H9 (cell line): Measurements from ENCODE around the gene ENOX1. TPM values are rescaled to one million over a fixed set of nuclear protein-coding genes. Genes with fewer than 3 reads are reported as not detected.

Source experiments
- DNase-seq: peaks from one replicate; pipeline ENCODE4 v3.0.0-alpha.2; 2017
- H2AFZ ChIP-seq: one replicate; pipeline ENCODE4 v1.6.1; 2013; ENCODE audit warnings: mild to moderate bottlenecking, low read length, control low read depth, moderate library complexity
- H2AK5ac ChIP-seq: 2 replicates; pipeline ENCODE4 v1.6.1; 2013; ENCODE audit warnings: low read length, control low read depth, mixed read lengths; ENCODE audit not compliant: insufficient read length
- H2BK120ac ChIP-seq: one replicate; pipeline ENCODE4 v1.6.1; 2013; ENCODE audit warnings: low read depth, mild to moderate bottlenecking, low read length, control low read depth, inconsistent platforms; ENCODE audit not compliant: poor library complexity, severe bottlenecking
- H2BK12ac ChIP-seq: 2 replicates; pipeline ENCODE4 v1.6.1; 2013; ENCODE audit warnings: low read length, control low read depth, mixed read lengths, low read depth; ENCODE audit not compliant: insufficient read length
- H2BK15ac ChIP-seq: 2 replicates; pipeline ENCODE4 v1.6.1; 2013; ENCODE audit warnings: low read depth, low read length, control low read depth
- H2BK20ac ChIP-seq: one replicate; pipeline ENCODE4 v1.6.1; 2013; ENCODE audit warnings: low read depth, mild to moderate bottlenecking, low read length, control low read depth, inconsistent platforms; ENCODE audit not compliant: poor library complexity, severe bottlenecking
- H2BK5ac ChIP-seq: 2 replicates; pipeline ENCODE4 v1.6.1; 2013; ENCODE audit warnings: low read length, control low read depth, mixed read lengths; ENCODE audit not compliant: insufficient read length
- H3K14ac ChIP-seq: 2 replicates; pipeline ENCODE4 v1.6.1; 2013; ENCODE audit warnings: low read length, control low read depth; ENCODE audit not compliant: insufficient read depth
- H3K18ac ChIP-seq: 2 replicates; pipeline ENCODE4 v1.6.1; 2013; ENCODE audit warnings: low read depth, mild to moderate bottlenecking, mixed read lengths, low read length, control low read depth; ENCODE audit not compliant: insufficient read length
- H3K23ac ChIP-seq: 2 replicates; pipeline ENCODE4 v1.6.1; 2013; ENCODE audit warnings: low read length, control low read depth, mixed read lengths, low read depth; ENCODE audit not compliant: insufficient read length
- H3K23me2 ChIP-seq: 2 replicates; pipeline ENCODE4 v1.6.1; 2013; ENCODE audit warnings: low read depth, mild to moderate bottlenecking, mixed read lengths, low read length, control low read depth; ENCODE audit not compliant: insufficient read length, poor library complexity, severe bottlenecking
- H3K27ac ChIP-seq: 2 replicates; pipeline ENCODE4 v1.5.1; 2013; ENCODE audit warnings: low read length, control low read depth, mixed read lengths, low read depth; ENCODE audit not compliant: insufficient read length
- H3K27me3 ChIP-seq: 2 replicates; pipeline ENCODE4 v1.6.1; 2013; ENCODE audit warnings: low read length, control low read depth, inconsistent platforms; ENCODE audit not compliant: insufficient read depth
- H3K4ac ChIP-seq: 2 replicates; pipeline ENCODE4 v1.6.1; 2013; ENCODE audit warnings: low read depth, mild to moderate bottlenecking, control low read depth, inconsistent platforms, low read length, moderate library complexity
- H3K4me1 ChIP-seq: 2 replicates; pipeline ENCODE4 v1.6.1; 2013; ENCODE audit warnings: low read length, control low read depth, inconsistent platforms; ENCODE audit not compliant: insufficient read depth
- H3K4me2 ChIP-seq: 2 replicates; pipeline ENCODE4 v1.6.1; 2013; ENCODE audit warnings: low read length, control low read depth, mixed read lengths; ENCODE audit not compliant: insufficient read length, insufficient read depth
- H3K56ac ChIP-seq: 2 replicates; pipeline ENCODE4 v1.6.1; 2013; ENCODE audit warnings: low read depth, mild to moderate bottlenecking, mixed read lengths, low read length, control low read depth; ENCODE audit not compliant: insufficient read length
- H3K79me1 ChIP-seq: 2 replicates; pipeline ENCODE4 v1.6.1; 2013; ENCODE audit warnings: low read depth, mild to moderate bottlenecking, moderate library complexity, low read length, control low read depth, inconsistent platforms; ENCODE audit not compliant: insufficient read depth, poor library complexity, severe bottlenecking
- H3K79me2 ChIP-seq: 2 replicates; pipeline ENCODE4 v1.6.1; 2013; ENCODE audit warnings: low read length, control low read depth, inconsistent platforms; ENCODE audit not compliant: insufficient read depth
- H3K9ac ChIP-seq: 2 replicates; pipeline ENCODE4 v1.6.1; 2013; ENCODE audit warnings: low read length, control low read depth, mixed read lengths; ENCODE audit not compliant: insufficient read length; ENCODE audit errors: extremely low read depth
- H3K9me3 ChIP-seq: one replicate; pipeline ENCODE4 v1.6.1; 2013; ENCODE audit warnings: low read depth, low read length, inconsistent platforms; ENCODE audit not compliant: control insufficient read depth
- H3T11ph ChIP-seq: one replicate; pipeline ENCODE4 v1.6.1; 2013; ENCODE audit warnings: mild to moderate bottlenecking, low read length, control low read depth, inconsistent platforms
- H4K20me1 ChIP-seq: one replicate; pipeline ENCODE4 v1.6.1; 2013; ENCODE audit not compliant: control insufficient read depth, insufficient read length, insufficient read depth
- H4K5ac ChIP-seq: 2 replicates; pipeline ENCODE4 v1.6.1; 2013; ENCODE audit warnings: low read depth, mild to moderate bottlenecking, mixed read lengths, low read length, control low read depth; ENCODE audit not compliant: insufficient read length
- H4K8ac ChIP-seq: replicated peaks from 2 replicates; pipeline ENCODE4 v1.6.1; 2013; ENCODE audit warnings: low read length, control low read depth, mixed read lengths, low read depth; ENCODE audit not compliant: insufficient read length
- H4K91ac ChIP-seq: 2 replicates; pipeline ENCODE4 v1.6.1; 2013; ENCODE audit warnings: low read depth, mild to moderate bottlenecking, moderate library complexity, mixed read lengths, low read length, control low read depth; ENCODE audit not compliant: insufficient read length
- H3K27ac Mint-ChIP-seq, 3 experiments: 2 replicates in 2 of 3; 3 replicates in 1 of 3; pipeline ENCODE4 v1.8.0; 2020 to 2021; ENCODE audit warnings: mixed read lengths in 3 of 3, mild to moderate bottlenecking in 1 of 3, moderate library complexity in 1 of 3
- H3K27me3 Mint-ChIP-seq: 2 replicates; pipeline ENCODE4 v1.8.0; 2021; ENCODE audit warnings: low read depth, mild to moderate bottlenecking, moderate library complexity, mixed read lengths
- H3K36me3 Mint-ChIP-seq, 3 experiments: 2 replicates in 2 of 3; 3 replicates in 1 of 3; pipeline ENCODE4 v1.8.0; 2020 to 2021; ENCODE audit warnings: low read depth in 3 of 3, mixed read lengths in 3 of 3; ENCODE audit not compliant: insufficient read depth in 1 of 3
- H3K4me1 Mint-ChIP-seq, 2 experiments: 2 replicates each; pipeline ENCODE4 v1.8.0; 2020; ENCODE audit warnings: mixed read lengths in 2 of 2
- H3K4me3 Mint-ChIP-seq, 2 experiments: 2 replicates in 1 of 2; 3 replicates in 1 of 2; pipeline ENCODE4 v1.8.0; 2020 to 2021; ENCODE audit warnings: mild to moderate bottlenecking in 2 of 2, mixed read lengths in 2 of 2, moderate library complexity in 1 of 2
- H3K9me3 Mint-ChIP-seq, 2 experiments: 2 replicates in 1 of 2; 3 replicates in 1 of 2; pipeline ENCODE4 v1.8.0; 2020; ENCODE audit warnings: mild to moderate bottlenecking in 2 of 2, mixed read lengths in 2 of 2, moderate library complexity in 1 of 2
- WGBS: extraction: QIAGEN DNeasy Blood & Tissue Kit; methylation state at CpG from one replicate; pipeline ENCODE4 v1.1.7; 2013; ENCODE audit warnings: missing lambda C conversion rate, low lambda C conversion rate, mixed read lengths; ENCODE audit not compliant: insufficient read length; ENCODE audit errors: extremely low coverage; 5-methylcytosine and 5-hydroxymethylcytosine counted together
- total RNA-seq: library from RNA; stranded (reverse); gene quantifications from 2 replicates; pipeline ENCODE4 v1.2.1, GENCODE V29; 2021
- TF ChIP-seq, protein P1 (sequence below): fragments of 200-600 bp; sonication (generic); conservative IDR thresholded peaks from 3 replicates; pipeline ENCODE4 v1.8.0; 2021; ENCODE audit warnings: antibody characterized with exemption, mild to moderate bottlenecking

The ENOX1 gene
- total RNA-seq, 1 experiment from 2014 or later = 0.24 TPM

DNA sequence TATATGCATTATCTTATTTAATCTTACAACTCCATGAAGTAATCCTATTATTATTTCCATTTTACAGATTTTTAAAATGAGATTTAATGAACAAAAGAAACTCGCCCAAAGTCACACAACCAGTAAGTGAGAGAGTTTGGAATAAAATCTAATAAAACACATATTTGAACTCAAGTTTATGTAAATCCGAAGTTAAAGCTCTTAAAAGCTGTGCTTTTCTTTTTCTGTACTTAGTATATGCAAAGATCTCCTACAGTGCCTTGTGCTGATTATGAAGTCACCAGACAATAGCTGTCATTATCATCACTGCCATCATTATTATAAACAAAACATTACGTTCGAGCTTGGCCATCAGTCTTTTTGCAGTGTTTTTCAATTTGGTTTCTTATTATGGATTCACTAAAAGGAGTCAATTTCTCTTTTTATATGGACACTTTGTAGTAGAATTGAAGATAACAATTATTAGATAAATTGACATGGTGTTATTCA is 29.7 kb upstream of the ENOX1 start:
- Histone ChIP-seq H4K8ac (no peak overlapping the region), H3K4me2 (no peak overlapping the region), H2BK12ac (no peak overlapping the region), H4K20me1 (no peaks in the 10 kb centered on the region), H3T11ph (no peak overlapping the region), H3K79me1 (no peaks in the 10 kb centered on the region), H3K23ac (no peak overlapping the region), H4K91ac (no peak overlapping the region), H3K56ac (no peak overlapping the region), H3K18ac (no peak overlapping the region), H3K9me3 (no peaks in the 10 kb centered on the region), H2AK5ac (no peak overlapping the region), H3K23me2 (no peaks in the 10 kb centered on the region), H2AFZ (no peak overlapping the region), H4K5ac (no peak overlapping the region), H2BK120ac (no peak overlapping the region), H3K27ac (no peak overlapping the region), H2BK5ac (no peak overlapping the region), H3K79me2 (no peaks in the 10 kb centered on the region), H2BK20ac (no peak overlapping the region), H3K27me3 (no peaks in the 10 kb centered on the region), H3K9ac (no peak overlapping the region), H3K4ac (no peak overlapping the region), H3K4me1 (no peaks in the 10 kb centered on the region), H2BK15ac (no peak overlapping the region), H3K14ac (no peak overlapping the region)
- TF ChIP-seq, protein P1, sequence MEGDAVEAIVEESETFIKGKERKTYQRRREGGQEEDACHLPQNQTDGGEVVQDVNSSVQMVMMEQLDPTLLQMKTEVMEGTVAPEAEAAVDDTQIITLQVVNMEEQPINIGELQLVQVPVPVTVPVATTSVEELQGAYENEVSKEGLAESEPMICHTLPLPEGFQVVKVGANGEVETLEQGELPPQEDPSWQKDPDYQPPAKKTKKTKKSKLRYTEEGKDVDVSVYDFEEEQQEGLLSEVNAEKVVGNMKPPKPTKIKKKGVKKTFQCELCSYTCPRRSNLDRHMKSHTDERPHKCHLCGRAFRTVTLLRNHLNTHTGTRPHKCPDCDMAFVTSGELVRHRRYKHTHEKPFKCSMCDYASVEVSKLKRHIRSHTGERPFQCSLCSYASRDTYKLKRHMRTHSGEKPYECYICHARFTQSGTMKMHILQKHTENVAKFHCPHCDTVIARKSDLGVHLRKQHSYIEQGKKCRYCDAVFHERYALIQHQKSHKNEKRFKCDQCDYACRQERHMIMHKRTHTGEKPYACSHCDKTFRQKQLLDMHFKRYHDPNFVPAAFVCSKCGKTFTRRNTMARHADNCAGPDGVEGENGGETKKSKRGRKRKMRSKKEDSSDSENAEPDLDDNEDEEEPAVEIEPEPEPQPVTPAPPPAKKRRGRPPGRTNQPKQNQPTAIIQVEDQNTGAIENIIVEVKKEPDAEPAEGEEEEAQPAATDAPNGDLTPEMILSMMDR = no peak
- Mint-ChIP-seq H3K4me3 (no peak overlapping the region), H3K27ac (no peak overlapping the region), H3K4me1 (peaks cover 4 to 6% of the 10 kb centered on the region in 2 experiments; a peak in 3 of 4 replicates), H3K9me3 (peaks cover 4 to 6% of the 10 kb centered on the region in 2 experiments; a peak in 3 of 5 replicates), H3K36me3 (peaks cover 0 to 4% (median 2%) of the 10 kb centered on the region in 3 experiments; a peak in 1 of 7 replicates), H3K27me3 (no peaks in the 10 kb centered on the region)
- no peak for DNase-seq
- WGBS = no CpG with 5 or more reads among the region's 4 CpGs
